ENCODE data around the gene CCR7. TPM values are rescaled to one million over a fixed set of nuclear protein-coding genes. Genes with fewer than 3 reads are reported as not detected.

Gene CCR7
- total RNA-seq, 1 experiment from 2014 or later: 0.30 TPM

GRCh38 chr17:40564195-40564882 is 933 bp downstream of the CCR7 start:
- no peak overlapping the region for H3K27ac ChIP-seq (ENCODE audit: low read depth, low read length, poor library complexity, severe bottlenecking)
- H3K4me3 ChIP-seq (ENCODE audit: low read depth, low read length, poor library complexity, severe bottlenecking): no peak overlapping the region
- POLR2A ChIA-PET (ENCODE audit: low non-redundant PET): no interaction called here
- no peaks in the 10 kb centered on the region for H3K9me3 ChIP-seq (ENCODE audit: low read depth, low read length, poor library complexity, severe bottlenecking)
- intact Hi-C loops (cut with micrococcal nuclease; ENCODE audit: unreplicated experiment): loop anchor here (10.0 kb wide), 1 partner anchor 210 kb away; no protein-coding TSS in a partner anchor
- no peak for TF ChIP-seq EZH2 (IDR thresholded peaks at IDR 0.05; ENCODE audit: borderline replicate concordance, low read depth, low read length, poor library complexity, severe bottlenecking)
- TF ChIP-seq CTCF (conservative IDR thresholded peaks at IDR 0.05; ENCODE audit: low read depth, low read length): no peak
- no peaks in the 10 kb centered on the region for H3K36me3 ChIP-seq (ENCODE audit: insufficient read depth, low read length, poor library complexity, severe bottlenecking)
- CTCF ChIA-PET: no interaction called here
- no peak for DNase-seq (ENCODE audit: low spot score)
- peaks cover 8% of the 10 kb centered on the region for H3K4me1 ChIP-seq (ENCODE audit: insufficient read depth, low read length, poor library complexity, severe bottlenecking)
- no peaks in the 10 kb centered on the region for H3K27me3 ChIP-seq (replicated peaks; ENCODE audit: insufficient read depth, low read depth, low read length, poor library complexity)
- no TSS peak for BruUV-seq (replicated peaks)

GRCh38 chr17:40563220-40564052 is 1.8 kb downstream of the CCR7 start:
- no peaks in the 10 kb centered on the region for H3K36me3 ChIP-seq (ENCODE audit: insufficient read depth, low read length, poor library complexity, severe bottlenecking)
- H3K27ac ChIP-seq (ENCODE audit: low read depth, low read length, poor library complexity, severe bottlenecking): no peak overlapping the region
- H3K9me3 ChIP-seq (ENCODE audit: low read depth, low read length, poor library complexity, severe bottlenecking): no peaks in the 10 kb centered on the region
- H3K4me1 ChIP-seq (ENCODE audit: insufficient read depth, low read length, poor library complexity, severe bottlenecking): peaks cover 8% of the 10 kb centered on the region
- H3K27me3 ChIP-seq (replicated peaks; ENCODE audit: insufficient read depth, low read depth, low read length, poor library complexity): no peaks in the 10 kb centered on the region
- no peak for TF ChIP-seq EZH2 (IDR thresholded peaks at IDR 0.05; ENCODE audit: borderline replicate concordance, low read depth, low read length, poor library complexity, severe bottlenecking)
- no peak for TF ChIP-seq CTCF (conservative IDR thresholded peaks at IDR 0.05; ENCODE audit: low read depth, low read length)
- no peak overlapping the region for H3K4me3 ChIP-seq (ENCODE audit: low read depth, low read length, poor library complexity, severe bottlenecking)
- DNase-seq (ENCODE audit: low spot score): no peak
- intact Hi-C loops (cut with micrococcal nuclease; ENCODE audit: unreplicated experiment): loop anchor here (10.0 kb wide), 1 partner anchor 209 kb away; no protein-coding TSS in a partner anchor
- POLR2A ChIA-PET (ENCODE audit: low non-redundant PET): no interaction called here
- CTCF ChIA-PET: no interaction called here
- BruUV-seq (replicated peaks): no TSS peak

- no peak overlapping the region for H3K27ac ChIP-seq (ENCODE audit: low read depth, low read length, poor library complexity, severe bottlenecking)
- no peaks in the 10 kb centered on the region for H3K36me3 ChIP-seq (ENCODE audit: insufficient read depth, low read length, poor library complexity, severe bottlenecking)
- BruUV-seq (replicated peaks): no TSS peak
- H3K27me3 ChIP-seq (replicated peaks; ENCODE audit: insufficient read depth, low read depth, low read length, poor library complexity): no peaks in the 10 kb centered on the region
- intact Hi-C loops (cut with micrococcal nuclease; ENCODE audit: unreplicated experiment): loop anchor here (10.0 kb wide), 1 partner anchor 208 kb away; no protein-coding TSS in a partner anchor
- H3K4me3 ChIP-seq (ENCODE audit: low read depth, low read length, poor library complexity, severe bottlenecking): no peak overlapping the region
- peaks cover 8% of the 10 kb centered on the region for H3K4me1 ChIP-seq (ENCODE audit: insufficient read depth, low read length, poor library complexity, severe bottlenecking)
- TF ChIP-seq EZH2 (IDR thresholded peaks at IDR 0.05; ENCODE audit: borderline replicate concordance, low read depth, low read length, poor library complexity, severe bottlenecking) (no peak), CTCF (conservative IDR thresholded peaks at IDR 0.05; ENCODE audit: low read depth, low read length) (no peak)
- no peaks in the 10 kb centered on the region for H3K9me3 ChIP-seq (ENCODE audit: low read depth, low read length, poor library complexity, severe bottlenecking)
- CTCF ChIA-PET: no interaction called here
- DNase-seq (ENCODE audit: low spot score): no peak
- POLR2A ChIA-PET (ENCODE audit: low non-redundant PET): no interaction called here
These were observed 2.4 kb downstream of the CCR7 start for GRCh38 chr17:40562838-40563219.
